DOHH2 (cell line): ENCODE measurements around the gene LENG1.

Experiments used
- H3F3A ChIP-seq: fragments of 200-600 bp; sonication (generic), shearing (Covaris generic); 2 replicates; pipeline ENCODE4 v1.6.0; 2016; ENCODE audit warnings: antibody characterized with exemption, mild to moderate bottlenecking; ENCODE audit not compliant: control insufficient read depth, insufficient read depth
- H3K27ac ChIP-seq: fragments of 200-600 bp; sonication (generic); 2 replicates; pipeline ENCODE4 v1.5.1; 2014; ENCODE audit warnings: low read depth, mild to moderate bottlenecking, low read length, moderate library complexity
- H3K27me3 ChIP-seq: fragments of 200-600 bp; sonication (generic); 2 replicates; pipeline ENCODE4 v1.6.1; 2014; ENCODE audit warnings: mild to moderate bottlenecking, low read length, mixed read lengths; ENCODE audit not compliant: control insufficient read depth
- H3K36me3 ChIP-seq: fragments of 200-600 bp; sonication (generic); 2 replicates; pipeline ENCODE4 v1.6.1; 2014; ENCODE audit warnings: mild to moderate bottlenecking, low read length, moderate library complexity, mixed read lengths; ENCODE audit not compliant: control insufficient read depth
- H3K4me1 ChIP-seq: fragments of 200-600 bp; sonication (generic); 2 replicates; pipeline ENCODE4 v1.6.1; 2014; ENCODE audit warnings: mild to moderate bottlenecking, low read length, mixed read lengths; ENCODE audit not compliant: control insufficient read depth
- H3K4me2 ChIP-seq: fragments of 200-600 bp; sonication (generic); 2 replicates; pipeline ENCODE4 v1.6.0; 2014; ENCODE audit warnings: mild to moderate bottlenecking, low read length, moderate library complexity
- H3K4me3 ChIP-seq: fragments of 200-600 bp; sonication (generic); 2 replicates; pipeline ENCODE4 v1.5.1; 2014; ENCODE audit warnings: mild to moderate bottlenecking, low read length, mixed read lengths
- H3K79me2 ChIP-seq: fragments of 200-600 bp; sonication (generic); 2 replicates; pipeline ENCODE4 v1.6.1; 2014; ENCODE audit warnings: mild to moderate bottlenecking, low read length, mixed read lengths; ENCODE audit not compliant: control insufficient read depth
- H3K9me2 ChIP-seq: fragments of 200-600 bp; sonication (generic); replicated peaks from 2 replicates; pipeline ENCODE4 v1.6.1; 2014; ENCODE audit warnings: mild to moderate bottlenecking, low read length, mixed read lengths; ENCODE audit not compliant: control insufficient read depth
- H3K9me3 ChIP-seq: fragments of 200-600 bp; sonication (generic); 2 replicates; pipeline ENCODE4 v1.6.1; 2014; ENCODE audit warnings: antibody characterized with exemption, low read length, mixed read lengths; ENCODE audit not compliant: control insufficient read depth, insufficient read depth
- H4K20me1 ChIP-seq: fragments of 200-600 bp; sonication (generic); 2 replicates; pipeline ENCODE4 v1.6.0; 2014; ENCODE audit warnings: low read depth, mild to moderate bottlenecking, antibody characterized with exemption, low read length, moderate library complexity; ENCODE audit not compliant: control insufficient read depth, insufficient read depth
- EZH2phosphoT487 ChIP-seq: fragments of 200-600 bp; sonication (generic); IDR thresholded peaks from 2 replicates; pipeline ENCODE4 v1.6.1; 2017; ENCODE audit warnings: borderline replicate concordance, mild to moderate bottlenecking, antibody characterized with exemption, low read length, moderate library complexity, mixed read lengths
- TF ChIP-seq, protein P1 (sequence below): fragments of 200-600 bp; sonication (generic); IDR thresholded peaks from one replicate; pipeline ENCODE4 v1.5.1; 2014; ENCODE audit warnings: antibody characterized with exemption, mild to moderate bottlenecking, low read depth, low read length; ENCODE audit not compliant: poor library complexity, severe bottlenecking

Gene LENG1

GRCh38 chr19:54159352-54160181, at the start of gene LENG1:
LENG1 (minus strand) TSS chr19:54159721; CDS start chr19:54159695, 26 bp downstream.
- peak within 1 kb of the TSS; percentile 75 for H3K27ac ChIP-seq
- H3K4me1 ChIP-seq = peaks cover 34% of the 10 kb centered on the region
- H3K4me3 ChIP-seq = peak within 1 kb of the TSS; percentile 98
- peaks cover 5% of the 10 kb centered on the region for H4K20me1 ChIP-seq
- no peaks in the 10 kb centered on the region for H3K9me3 ChIP-seq
- H3K4me2 ChIP-seq = peak within 1 kb of the TSS; percentile 97
- no peaks in the 10 kb centered on the region for H3K9me2 ChIP-seq
- peaks cover 28% of the 10 kb centered on the region for H3K79me2 ChIP-seq
- no peaks in the 10 kb centered on the region for H3K27me3 ChIP-seq
- peaks cover 30% of the 10 kb centered on the region for H3K36me3 ChIP-seq
- no peak for TF ChIP-seq EZH2phosphoT487
- TF ChIP-seq, protein P1, sequence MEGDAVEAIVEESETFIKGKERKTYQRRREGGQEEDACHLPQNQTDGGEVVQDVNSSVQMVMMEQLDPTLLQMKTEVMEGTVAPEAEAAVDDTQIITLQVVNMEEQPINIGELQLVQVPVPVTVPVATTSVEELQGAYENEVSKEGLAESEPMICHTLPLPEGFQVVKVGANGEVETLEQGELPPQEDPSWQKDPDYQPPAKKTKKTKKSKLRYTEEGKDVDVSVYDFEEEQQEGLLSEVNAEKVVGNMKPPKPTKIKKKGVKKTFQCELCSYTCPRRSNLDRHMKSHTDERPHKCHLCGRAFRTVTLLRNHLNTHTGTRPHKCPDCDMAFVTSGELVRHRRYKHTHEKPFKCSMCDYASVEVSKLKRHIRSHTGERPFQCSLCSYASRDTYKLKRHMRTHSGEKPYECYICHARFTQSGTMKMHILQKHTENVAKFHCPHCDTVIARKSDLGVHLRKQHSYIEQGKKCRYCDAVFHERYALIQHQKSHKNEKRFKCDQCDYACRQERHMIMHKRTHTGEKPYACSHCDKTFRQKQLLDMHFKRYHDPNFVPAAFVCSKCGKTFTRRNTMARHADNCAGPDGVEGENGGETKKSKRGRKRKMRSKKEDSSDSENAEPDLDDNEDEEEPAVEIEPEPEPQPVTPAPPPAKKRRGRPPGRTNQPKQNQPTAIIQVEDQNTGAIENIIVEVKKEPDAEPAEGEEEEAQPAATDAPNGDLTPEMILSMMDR = peak; percentile 58
- H3F3A ChIP-seq = peaks cover 3% of the 10 kb centered on the region; the same call in 1 of the 2 replicates

DNA sequence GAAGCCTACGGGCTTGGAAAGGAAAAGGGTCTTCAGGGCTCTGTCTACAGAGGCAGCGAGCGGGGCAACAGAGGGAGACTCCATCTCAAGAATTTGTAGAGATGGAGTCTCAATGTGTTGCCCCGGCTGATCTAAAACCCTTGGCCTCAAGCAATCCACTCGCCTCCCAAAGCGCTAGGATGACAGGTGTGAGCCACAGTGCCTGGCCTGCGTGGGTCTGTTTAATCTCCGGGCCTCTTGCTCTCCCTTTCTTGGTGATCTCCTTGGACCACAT, 49.2 kb upstream of the LENG1 start:
- H3K4me1 ChIP-seq = peaks cover 25% of the 10 kb centered on the region
- peaks cover 46% of the 10 kb centered on the region for H3K79me2 ChIP-seq
- H3K27ac ChIP-seq = no peak overlapping the region
- H3K36me3 ChIP-seq = peaks cover 63% of the 10 kb centered on the region
- H3K9me3 ChIP-seq = no peaks in the 10 kb centered on the region
- no peaks in the 10 kb centered on the region for H3K27me3 ChIP-seq
- TF ChIP-seq, protein P1 = no peak
- H3F3A ChIP-seq = peaks cover 60% of the 10 kb centered on the region
- H3K4me3 ChIP-seq = no peak overlapping the region
- peaks cover 26% of the 10 kb centered on the region for H4K20me1 ChIP-seq
- no peak overlapping the region for H3K4me2 ChIP-seq
- H3K9me2 ChIP-seq = no peaks in the 10 kb centered on the region

GRCh38 chr19:54207983-54208783, 48.7 kb upstream of the LENG1 start:
- no peaks in the 10 kb centered on the region for H3K27me3 ChIP-seq
- no peak overlapping the region for H3K4me3 ChIP-seq
- no peaks in the 10 kb centered on the region for H3K9me2 ChIP-seq
- peaks cover 31% of the 10 kb centered on the region for H4K20me1 ChIP-seq
- H3K9me3 ChIP-seq = no peaks in the 10 kb centered on the region
- H3K27ac ChIP-seq = no peak overlapping the region
- H3F3A ChIP-seq = peaks cover 65% of the 10 kb centered on the region
- TF ChIP-seq, protein P1 = no peak
- TF ChIP-seq EZH2phosphoT487 = no peak
- H3K36me3 ChIP-seq = peaks cover 68% of the 10 kb centered on the region
- no peak overlapping the region for H3K4me2 ChIP-seq
- H3K4me1 ChIP-seq = peaks cover 30% of the 10 kb centered on the region
- H3K79me2 ChIP-seq = peaks cover 52% of the 10 kb centered on the region
